ENCODE data around the gene SLC24A4.

The SLC24A4 gene

GRCh38 chr14:92316176-92316575 is 6.8 kb upstream of the SLC24A4 start:
- no peak for DNase-seq (ENCODE audit: low spot score)

- no peak for DNase-seq (ENCODE audit: low spot score)
Measured at GRCh38 chr14:92316937-92317336, 6.0 kb upstream of the SLC24A4 start.

GRCh38 chr14:92317511-92317910 is 5.5 kb upstream of the SLC24A4 start:
- no peak for DNase-seq (ENCODE audit: low spot score)

GRCh38 chr14:92321701-92322100 is 1.3 kb upstream of the SLC24A4 start:
- DNase-seq (ENCODE audit: low spot score), result no peak

GRCh38 chr14:92322516-92322915 is 449 bp upstream of the SLC24A4 start:
- no peak for DNase-seq (ENCODE audit: low spot score)

GRCh38 chr14:92323916-92324818 is 1.2 kb downstream of the SLC24A4 start:
- DNase-seq (ENCODE audit: low spot score), result no peak

- DNase-seq (ENCODE audit: low spot score), result peak; percentile 6
Measured at GRCh38 chr14:92325835-92326234, 2.9 kb downstream of the SLC24A4 start.

GRCh38 chr14:92328664-92329255 is 5.8 kb downstream of the SLC24A4 start:
- no peak for DNase-seq (ENCODE audit: low spot score)

- DNase-seq (ENCODE audit: low spot score), result no peak
Measured at GRCh38 chr14:92334050-92334449, 11.1 kb downstream of the SLC24A4 start.

- DNase-seq (ENCODE audit: low spot score), result no peak
Measured at GRCh38 chr14:92336363-92336762, 13.4 kb downstream of the SLC24A4 start.

GRCh38 chr14:92339426-92339825 is 16.5 kb downstream of the SLC24A4 start:
- no peak for DNase-seq (ENCODE audit: low spot score)

GRCh38 chr14:92340071-92340470 is 17.1 kb downstream of the SLC24A4 start:
- no peak for DNase-seq (ENCODE audit: low spot score)

GRCh38 chr14:92340931-92341330 is 18.0 kb downstream of the SLC24A4 start:
- no peak for DNase-seq (ENCODE audit: low spot score)

GRCh38 chr14:92341791-92342190 is 18.8 kb downstream of the SLC24A4 start:
- no peak for DNase-seq (ENCODE audit: low spot score)

- no peak for DNase-seq (ENCODE audit: low spot score)
Measured at GRCh38 chr14:92348154-92348553, 25.2 kb downstream of the SLC24A4 start.

GRCh38 chr14:92351750-92352149 is 28.8 kb downstream of the SLC24A4 start:
- DNase-seq (ENCODE audit: low spot score), result no peak

GRCh38 chr14:92352158-92352985 is 29.4 kb downstream of the SLC24A4 start:
- peak; percentile 54 for DNase-seq (ENCODE audit: low spot score)

- no peak for DNase-seq (ENCODE audit: low spot score)
Measured at GRCh38 chr14:92353447-92353846, 30.5 kb downstream of the SLC24A4 start.

GRCh38 chr14:92356677-92357076 is 33.7 kb downstream of the SLC24A4 start:
- DNase-seq (ENCODE audit: low spot score), result peak; percentile 39

- no peak for DNase-seq (ENCODE audit: low spot score)
Measured at GRCh38 chr14:92360651-92361370, 37.8 kb downstream of the SLC24A4 start.

GRCh38 chr14:92362781-92363235 is 39.8 kb downstream of the SLC24A4 start:
- no peak for DNase-seq (ENCODE audit: low spot score)

GRCh38 chr14:92366237-92366636 is 43.3 kb downstream of the SLC24A4 start:
- DNase-seq (ENCODE audit: low spot score), result no peak
